HG02852 (cell line): ENCODE results near the gene PITPNC1.
"Not testable (repeated sequence)": the region's sequence is repeated elsewhere in the genome, so short reads cannot be mapped to it uniquely, and the experiment has no call there.

ENCODE experiments used
- ATAC-seq: cut with Tn5 transposase; IDR thresholded peaks from one replicate; pipeline ENCODE4 v1.9.1; 2021; ENCODE audit warnings: mild to moderate bottlenecking, moderate library complexity; ENCODE audit not compliant: unreplicated experiment

PITPNC1 gene

DNA sequence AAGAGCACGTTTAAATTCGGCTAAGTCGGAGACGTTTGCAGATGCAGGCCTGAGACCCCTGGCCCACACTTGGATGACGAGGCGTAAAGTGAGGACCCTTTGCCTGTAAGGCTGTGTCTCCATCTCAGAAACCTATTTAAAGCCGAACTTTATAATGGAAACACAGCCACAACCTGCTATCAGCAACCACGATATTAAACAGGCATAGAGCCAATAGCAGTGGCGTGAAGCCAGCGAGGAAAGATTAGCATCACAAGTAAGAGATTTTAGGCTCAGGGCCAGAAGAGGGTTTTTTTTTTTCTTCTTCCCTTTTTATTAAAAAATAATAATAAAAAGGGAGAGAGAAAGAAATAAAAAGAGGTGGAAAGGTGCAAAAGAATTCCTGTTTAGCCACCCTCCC is 229.4 kb downstream of the PITPNC1 start:
- ATAC-seq, result no peak

DNA sequence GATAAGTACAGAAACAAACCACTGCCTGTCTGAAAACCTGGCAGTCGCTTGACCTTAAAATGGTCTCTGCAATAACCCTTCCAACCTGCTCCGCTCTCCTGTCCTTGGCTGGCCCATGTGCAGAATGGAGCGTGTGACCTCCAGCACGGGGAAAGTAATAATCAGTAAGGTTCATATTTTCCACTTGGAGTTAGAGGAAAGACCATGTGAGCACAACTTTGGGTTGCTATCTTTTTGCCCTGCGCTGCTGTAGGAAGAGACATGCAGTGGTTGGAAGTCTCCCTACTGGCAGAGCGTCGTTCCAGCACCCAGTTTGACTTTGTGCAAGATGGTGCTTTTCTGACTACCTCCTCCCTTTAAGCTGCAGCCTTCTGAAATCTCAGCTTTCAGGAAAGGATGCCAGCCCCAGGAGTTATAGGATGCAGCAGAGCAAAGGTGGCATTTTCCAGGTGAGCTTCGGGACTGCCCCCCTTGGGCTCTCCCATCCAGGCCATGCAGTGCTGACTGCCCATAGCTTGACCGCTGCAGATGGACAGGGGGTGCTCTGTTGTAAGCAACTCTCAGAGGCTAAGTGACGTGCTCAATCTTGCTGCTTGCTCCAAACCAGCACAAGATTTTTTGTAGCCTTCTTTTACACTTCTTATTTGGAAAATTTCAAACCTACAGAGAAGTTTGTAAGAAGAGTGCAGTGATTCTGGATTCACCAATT is 230.0 kb downstream of the PITPNC1 start:
- no peak for ATAC-seq

DNA sequence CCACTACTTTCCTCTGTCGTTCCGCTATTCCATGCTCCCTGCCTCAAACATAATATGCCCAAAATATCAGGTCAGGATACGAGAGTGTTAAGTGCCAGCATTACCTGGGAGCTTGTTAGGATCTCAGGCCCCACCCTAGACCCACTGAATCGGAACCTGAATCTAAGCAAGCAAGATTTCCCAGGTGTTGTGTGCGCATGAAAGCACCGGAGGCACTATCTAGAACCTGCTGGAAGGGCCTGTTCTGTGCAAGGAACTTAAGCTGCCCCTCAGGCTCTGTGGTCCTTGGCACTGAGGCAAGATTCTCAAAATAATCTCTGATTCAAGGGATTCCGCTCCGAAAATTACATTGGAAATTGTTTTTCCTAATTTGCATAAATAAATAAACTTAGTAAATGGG is 233.0 kb downstream of the PITPNC1 start:
- ATAC-seq, result no peak

DNA sequence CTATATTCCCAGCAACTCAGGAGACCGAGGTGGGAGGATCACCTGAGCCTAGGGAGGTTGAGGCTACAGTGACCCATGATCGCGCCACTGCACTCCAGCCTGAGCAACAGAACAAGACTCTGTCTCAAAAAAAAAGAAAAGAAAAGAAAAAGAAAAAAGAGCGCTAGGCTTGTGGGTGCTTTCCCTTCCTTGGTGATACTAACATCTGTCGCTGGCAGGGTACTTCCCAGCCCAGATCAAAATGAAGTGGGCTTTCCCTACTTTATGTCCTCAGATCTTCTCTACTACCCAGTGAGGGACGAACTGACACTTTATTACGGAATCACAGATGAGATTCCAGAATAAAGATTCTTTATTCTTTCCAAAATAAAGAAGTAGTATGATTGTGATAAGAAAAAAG is 236.9 kb downstream of the PITPNC1 start:
- ATAC-seq, result no peak

DNA sequence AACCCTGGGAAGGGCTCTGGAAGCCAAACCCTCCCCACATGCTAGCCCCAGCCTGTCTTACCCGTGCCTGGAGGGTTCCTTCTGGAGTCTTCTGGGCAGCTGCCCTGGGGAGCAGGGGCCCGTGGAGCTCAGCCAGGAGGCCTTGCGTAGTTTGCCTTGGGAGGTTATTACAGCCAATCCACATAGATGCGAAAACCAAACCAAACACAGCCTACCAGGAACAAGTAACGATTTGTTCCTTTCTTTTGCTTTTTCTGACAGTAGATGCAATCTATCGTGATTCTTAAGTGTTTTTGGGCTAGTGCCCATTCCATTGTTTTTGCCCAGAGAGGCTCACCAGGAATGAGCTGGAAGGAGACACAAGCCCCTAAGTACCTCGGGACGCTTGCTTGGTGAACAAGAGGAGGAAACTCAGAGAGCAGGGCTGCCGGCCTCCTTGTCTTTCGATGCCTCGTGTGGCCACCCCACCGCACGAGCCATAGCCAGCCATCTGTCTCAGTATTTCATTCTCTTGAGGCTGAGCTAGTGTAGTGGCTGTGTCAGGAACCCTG is 238.0 kb downstream of the PITPNC1 start:
- ATAC-seq, result no peak

DNA sequence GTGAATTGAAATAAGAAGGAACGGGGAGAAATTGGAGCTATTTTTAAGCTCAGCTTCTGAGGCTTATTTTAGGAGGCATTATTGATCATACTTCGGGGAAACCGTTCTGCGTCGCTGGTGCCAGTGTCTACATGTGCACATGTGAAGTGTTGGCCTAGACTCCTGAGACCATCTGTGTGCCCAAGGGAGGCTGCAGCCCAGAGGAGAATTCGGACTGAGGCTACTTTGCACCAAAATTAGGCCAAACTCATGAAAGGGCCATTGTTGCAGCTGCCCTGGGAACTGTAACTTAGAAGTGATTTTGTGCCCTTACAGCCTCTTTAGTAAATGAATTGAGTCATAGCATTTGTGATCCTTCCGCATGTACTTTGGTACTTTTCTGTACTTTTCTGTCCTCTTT is 238.7 kb downstream of the PITPNC1 start:
- no peak for ATAC-seq

DNA sequence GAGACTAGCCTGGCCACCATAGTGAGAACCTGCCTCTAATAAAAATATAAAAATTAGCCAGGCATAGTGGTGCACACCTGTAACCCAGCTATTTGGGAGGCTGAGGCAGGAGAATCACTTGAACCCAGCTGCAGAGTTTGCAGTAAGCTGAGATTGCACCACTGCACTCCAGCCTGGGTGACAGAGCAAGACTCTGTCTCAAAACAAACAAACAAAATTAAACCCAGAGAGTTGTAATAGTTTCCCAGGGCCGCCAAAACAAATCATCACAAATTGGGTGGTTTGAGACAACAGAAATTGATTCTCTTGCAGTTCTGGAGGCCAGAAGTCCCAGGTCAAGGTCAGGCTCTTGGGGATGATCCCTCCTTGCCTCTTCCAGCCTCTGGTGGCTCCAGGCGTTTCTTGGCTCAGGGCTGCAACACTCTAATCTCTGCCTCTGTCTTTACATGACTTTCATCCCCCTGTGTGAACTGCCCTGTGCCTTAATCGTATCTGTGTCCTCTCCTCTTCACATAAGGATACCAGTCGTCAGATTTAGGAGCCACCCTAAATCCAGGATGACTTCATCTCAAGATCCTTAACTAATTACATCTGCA is 240.3 kb downstream of the PITPNC1 start:
- ATAC-seq, result no peak

DNA sequence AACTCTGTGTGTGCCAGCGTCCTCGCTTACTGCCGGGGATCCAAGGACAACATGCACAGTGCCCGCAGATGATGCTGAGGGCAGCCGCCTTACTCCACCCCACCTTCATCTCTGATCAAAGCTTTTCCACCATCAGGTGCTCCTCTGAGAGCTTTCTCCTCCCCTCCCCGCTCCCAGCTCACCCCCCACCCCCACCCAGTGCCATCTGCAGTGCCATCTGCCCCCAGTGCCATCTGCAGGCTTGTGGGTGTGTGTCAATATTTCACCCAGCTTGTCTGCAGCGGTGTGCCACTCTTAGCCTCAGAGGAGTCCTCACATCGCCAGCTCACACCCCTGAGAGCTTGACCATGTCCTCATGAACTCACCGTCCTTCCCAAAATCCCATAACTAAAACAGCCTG is 242.5 kb downstream of the PITPNC1 start:
- no peak for ATAC-seq

DNA sequence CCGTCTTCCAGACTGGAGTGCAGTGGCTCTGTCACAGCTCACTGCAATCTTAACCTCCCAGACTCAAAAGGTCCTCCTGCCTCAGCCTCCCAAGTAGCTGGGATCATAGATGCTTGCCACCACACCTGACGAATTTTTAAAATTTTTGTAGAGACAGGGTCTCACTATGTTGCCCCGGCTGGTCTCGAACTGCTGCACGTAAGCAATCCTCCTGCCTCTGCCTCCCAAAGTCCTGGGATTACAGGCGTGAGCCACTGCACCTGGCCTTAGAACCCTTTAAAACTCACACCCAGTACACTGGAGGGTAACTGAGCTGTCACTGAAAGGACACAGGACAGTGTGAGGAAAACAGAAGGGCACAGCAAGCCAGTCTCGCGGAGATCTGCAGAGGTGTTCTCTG is 243.0 kb downstream of the PITPNC1 start:
- no peak for ATAC-seq

DNA sequence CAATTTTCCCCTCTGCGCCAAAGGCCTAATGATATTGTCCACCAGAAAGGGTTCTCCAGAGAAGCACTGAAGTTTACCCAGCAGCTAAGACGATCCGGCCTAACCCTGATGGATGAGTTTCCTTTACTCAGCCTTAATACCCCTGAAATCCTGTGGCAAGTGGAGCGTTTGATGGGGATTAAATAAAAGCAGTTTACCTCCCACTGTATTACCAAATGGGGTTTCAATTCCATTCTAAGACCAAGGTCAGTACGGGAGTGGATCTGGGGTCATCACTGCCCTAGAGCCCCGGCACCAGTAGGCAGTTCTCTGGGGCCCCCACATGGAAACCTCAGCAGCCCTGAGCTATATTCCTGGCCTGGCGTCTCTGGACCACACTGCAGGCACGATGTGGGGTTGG is 243.6 kb downstream of the PITPNC1 start:
- no peak for ATAC-seq

DNA sequence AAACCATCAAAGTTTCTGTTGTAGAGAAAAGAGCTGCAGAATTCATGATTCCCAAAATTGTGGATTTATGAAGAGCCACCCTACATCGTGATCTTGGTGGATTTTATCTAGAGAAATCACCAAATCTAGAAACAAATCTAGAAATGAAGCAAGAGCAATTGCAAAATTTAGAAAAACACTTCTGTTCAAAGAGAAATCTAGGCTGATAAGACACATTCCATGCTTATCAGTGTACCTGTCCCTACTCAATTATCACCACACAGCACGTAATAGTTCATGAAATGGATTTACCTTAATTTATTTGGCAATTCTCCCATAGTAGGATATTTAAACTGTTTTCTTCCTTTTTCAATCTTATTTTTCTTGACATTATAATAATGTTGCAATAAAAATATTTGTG is 246.7 kb downstream of the PITPNC1 start:
- ATAC-seq, result no peak

DNA sequence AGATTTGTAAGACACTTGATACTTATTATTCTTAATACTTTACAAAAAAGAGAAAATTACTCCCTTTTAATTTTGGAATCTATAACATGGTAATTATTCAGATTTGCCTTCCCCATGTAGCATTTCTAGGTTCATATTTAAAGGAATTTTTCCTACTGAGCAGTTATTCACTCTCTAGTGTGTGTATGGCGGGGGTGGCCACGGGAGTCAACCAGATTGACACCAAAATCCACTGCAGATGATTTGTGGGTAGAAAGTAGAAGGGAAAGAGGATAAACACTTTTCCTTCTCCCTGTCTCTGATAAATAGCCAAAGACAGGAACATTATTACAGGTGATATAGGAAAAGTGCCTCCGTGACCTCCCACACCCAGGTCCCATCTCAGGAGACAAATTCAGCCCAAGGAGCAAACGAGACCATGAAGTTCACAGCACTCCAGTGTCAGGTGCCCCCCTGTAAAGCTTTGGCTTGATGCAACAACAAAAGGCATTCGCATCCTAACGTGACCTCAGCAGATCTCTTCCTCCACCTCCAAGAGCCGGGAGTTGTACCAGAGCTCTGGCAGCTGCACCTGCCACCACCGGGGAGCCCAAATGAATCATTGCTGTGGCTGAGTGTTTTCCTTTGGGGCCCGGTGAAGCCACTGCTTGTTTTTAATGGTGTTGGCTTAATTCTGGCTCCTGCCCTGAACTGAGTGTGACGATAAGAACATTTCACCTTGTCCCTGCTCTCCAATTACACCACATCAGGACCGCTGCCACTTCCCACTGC is 248.0 kb downstream of the PITPNC1 start:
- ATAC-seq, result no peak

DNA sequence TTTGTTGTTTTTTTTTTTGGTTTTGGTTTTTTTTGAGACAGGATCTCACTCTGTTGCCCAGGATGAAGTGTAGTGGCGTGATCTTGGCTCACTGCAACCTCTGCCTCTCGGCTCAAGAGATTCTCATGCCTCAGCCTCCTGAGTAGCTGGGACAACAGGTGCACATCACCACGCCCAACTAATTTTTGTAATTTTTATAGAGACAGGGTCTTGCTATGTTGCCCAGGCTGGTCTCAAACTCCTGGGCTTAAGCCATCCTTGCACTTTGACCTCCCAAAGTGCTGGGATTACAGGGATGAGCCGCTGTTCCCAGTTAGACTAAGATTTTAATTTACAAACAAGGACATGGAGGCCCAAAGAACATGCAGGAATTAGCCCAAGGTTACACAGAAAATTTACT is 248.9 kb downstream of the PITPNC1 start:
- ATAC-seq, result no peak

DNA sequence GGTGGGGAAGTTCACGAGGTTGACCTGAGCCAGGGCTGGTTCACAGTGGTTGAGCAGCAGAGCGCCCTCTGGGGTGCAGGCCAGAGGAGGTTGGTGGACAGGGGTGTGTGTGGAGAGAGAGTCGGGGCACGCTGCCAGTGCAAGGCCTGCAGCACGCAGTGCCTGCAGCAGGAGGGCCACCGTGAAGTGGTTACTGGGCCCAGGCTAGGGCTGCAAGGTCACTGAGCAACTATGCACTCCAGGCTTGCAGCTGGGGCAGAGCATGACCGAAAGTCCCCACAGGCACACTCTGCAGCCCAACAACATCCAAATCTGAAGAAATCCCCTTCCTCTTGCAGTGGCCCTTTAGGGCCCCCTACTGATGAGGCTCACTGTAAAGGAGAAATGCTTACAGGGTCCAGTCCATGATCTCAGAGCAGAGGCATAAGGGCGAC is 251.5 kb downstream of the PITPNC1 start:
- no peak for ATAC-seq

DNA sequence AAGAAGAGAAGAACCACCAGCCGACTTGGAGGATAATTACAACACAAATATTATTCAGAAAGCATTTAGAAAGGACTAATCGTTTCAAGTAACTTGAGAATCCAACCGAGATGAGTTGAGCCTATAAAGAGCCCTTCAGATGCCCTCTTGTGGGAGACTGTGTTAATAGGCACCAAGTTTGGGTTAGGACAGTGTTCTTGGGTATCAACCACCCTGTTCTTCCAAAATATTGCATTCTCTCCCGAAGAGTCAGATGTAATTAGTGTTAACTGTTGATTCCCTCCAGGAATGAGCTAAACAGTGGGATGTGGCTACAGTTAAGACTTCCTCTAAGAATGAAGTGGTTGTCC is 252.9 kb downstream of the PITPNC1 start:
- no peak for ATAC-seq

DNA sequence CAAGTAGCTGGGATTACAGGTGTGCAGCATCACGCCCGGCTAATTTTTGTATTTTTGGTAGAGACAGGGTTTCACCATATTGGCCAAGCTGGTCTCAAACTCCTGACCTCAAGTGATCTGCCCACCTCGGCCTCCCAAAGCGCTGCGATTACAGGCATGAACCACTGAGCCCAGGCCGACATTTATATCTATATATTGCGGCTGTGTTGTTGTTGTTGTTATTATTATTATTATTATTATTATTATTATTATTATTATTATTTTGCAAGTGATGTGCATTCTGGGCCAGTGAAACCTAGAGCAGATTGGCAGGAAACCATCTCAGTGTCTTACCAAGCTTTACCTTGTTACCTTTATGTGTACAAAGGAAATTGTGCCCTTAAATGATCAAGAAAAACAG is 253.8 kb downstream of the PITPNC1 start:
- not testable (repeated sequence) for ATAC-seq

DNA sequence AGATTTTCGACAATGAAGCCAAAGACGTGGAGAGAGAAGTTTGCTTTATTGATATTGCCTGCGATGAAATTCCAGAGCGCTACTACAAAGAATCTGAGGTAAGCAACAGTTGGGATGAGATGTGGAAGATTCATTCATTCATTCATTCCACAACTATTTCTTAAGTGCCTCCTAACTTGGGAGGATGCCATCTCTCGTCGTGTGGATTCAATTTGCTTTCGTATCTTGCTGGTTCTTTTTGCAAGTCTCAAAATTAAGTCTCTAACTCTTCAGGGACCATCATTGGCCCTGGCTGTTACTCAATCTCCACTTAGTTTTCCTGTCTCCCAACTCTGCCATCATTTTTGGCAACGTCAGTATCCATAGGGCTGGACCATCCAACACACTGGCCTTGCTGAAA is 255.1 kb downstream of the PITPNC1 start:
- ATAC-seq, result no peak

DNA sequence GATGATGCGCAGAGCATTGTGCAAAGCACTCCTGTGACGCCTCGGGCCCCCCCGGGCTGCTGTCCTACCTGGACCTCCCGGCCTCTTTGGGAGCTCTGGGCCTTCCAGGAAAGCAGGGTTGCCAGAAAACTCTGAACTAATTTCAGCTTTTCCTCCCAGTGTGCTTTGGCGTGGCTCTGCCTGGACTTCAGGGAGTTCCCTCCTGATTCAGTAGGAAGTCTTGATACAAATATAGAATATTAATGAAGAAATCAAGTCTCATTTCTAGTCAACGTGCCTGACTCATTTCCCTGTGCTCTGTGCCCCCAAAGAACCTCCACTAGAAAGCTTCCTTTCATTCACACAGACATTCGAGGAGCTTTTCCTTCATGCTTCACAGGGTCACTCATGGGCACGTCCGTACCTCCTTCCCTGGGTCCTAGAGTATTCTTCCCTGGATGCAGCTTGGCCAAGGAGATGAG is 256.7 kb downstream of the PITPNC1 start:
- ATAC-seq, result no peak

DNA sequence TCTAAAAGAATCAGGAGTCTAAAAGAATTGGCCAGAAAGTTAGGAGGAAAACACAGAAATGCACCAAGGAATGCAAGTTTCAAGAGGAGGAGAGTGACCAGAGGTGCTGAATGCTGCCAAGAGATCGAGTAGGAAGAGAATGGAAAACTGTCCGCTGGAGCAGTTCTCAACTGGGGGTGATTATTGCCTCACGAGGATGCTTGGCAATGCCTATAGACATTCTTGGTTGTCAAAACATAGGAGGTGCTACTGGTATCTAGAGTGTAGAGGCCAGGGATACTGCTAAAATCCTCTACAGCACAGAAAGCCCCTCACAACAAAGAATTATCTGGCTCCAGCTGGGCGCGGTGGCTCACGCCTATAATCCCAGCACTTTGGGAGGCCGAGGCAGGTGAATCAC is 258.6 kb downstream of the PITPNC1 start:
- ATAC-seq, result no peak

DNA sequence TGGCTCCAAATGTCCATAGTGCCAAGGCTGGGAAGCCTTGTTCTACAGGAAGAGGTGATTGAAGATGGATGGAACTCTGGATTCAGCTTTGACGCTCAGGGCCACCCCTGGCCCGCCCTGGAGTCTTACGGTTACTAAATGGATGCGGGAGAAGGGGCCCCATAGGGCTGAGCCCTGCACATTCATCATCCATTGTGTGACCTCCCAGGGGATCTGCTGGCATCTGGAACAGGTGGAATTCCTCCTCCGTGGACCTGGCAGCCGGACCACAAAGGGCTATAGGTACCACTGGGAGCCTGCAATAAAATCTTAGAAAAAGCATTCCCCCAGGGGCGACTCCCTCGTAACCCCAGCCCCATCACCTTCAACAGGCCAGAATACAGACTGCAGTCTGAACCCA is 259.2 kb downstream of the PITPNC1 start:
- ATAC-seq, result no peak

DNA sequence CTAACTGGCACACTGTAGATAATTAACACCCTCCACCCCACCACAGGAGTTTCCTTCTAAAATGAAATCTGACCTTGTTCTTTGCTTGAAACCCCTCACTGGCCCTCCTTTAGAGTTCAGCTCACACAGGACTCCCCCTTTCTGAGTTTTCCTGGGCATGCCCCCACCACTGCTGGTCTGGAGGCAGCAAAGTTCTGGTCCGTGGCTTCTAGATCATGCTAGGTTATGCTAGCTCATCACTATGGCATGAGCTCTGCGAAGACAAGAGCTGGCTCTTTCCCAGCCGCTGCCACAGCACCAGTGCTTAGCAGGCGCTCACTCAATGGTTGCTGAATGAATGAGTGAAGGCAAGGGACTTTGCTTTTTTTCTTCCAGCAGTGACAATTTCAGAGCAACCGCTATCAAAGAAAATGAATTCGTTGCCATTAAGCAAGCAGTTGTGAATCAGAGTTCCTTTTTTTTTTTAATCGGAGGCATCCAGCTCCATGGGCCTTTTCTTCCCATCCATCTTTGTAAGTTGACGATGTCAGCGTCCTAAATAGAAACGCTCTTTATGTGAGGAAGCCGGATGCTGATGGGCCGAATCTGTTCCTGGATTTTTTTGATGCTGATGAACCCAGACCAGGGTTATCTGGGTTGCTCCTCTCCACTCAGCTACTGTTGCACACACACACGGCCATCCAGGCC is 259.9 kb downstream of the PITPNC1 start:
- ATAC-seq, result no peak
